Fibroblast of the aortic adventitia (primary cell): ENCODE results near the gene TNFRSF19. TPM values are rescaled to one million over a fixed set of nuclear protein-coding genes. Genes with fewer than 3 reads are reported as not detected.

Source experiments
- DNase-seq: peaks from one replicate; pipeline ENCODE4 v3.0.0-alpha.2; 2010; ENCODE audit warnings: low read depth
- H3K4me3 ChIP-seq: 2 replicates; pipeline ENCODE4 v1.5.1; 2011; ENCODE audit warnings: low read depth, mild to moderate bottlenecking, control low read depth, low read length, moderate library complexity
- total RNA-seq: library from RNA; depleted of rRNA; stranded (reverse); fragments of >200 nt; gene quantifications from 2 replicates; pipeline ENCODE4 v1.2.3, GENCODE V29; 2012; ENCODE audit warnings: low replicate concordance
- TF ChIP-seq, protein P1 (sequence below): IDR thresholded peaks from 2 replicates; pipeline ENCODE4 v1.5.1; 2011; ENCODE audit warnings: mild to moderate bottlenecking, low read length, control low read depth, inconsistent platforms; ENCODE audit not compliant: insufficient read depth

The TNFRSF19 gene
- total RNA-seq, 1 donor: 7.3 TPM

DNA sequence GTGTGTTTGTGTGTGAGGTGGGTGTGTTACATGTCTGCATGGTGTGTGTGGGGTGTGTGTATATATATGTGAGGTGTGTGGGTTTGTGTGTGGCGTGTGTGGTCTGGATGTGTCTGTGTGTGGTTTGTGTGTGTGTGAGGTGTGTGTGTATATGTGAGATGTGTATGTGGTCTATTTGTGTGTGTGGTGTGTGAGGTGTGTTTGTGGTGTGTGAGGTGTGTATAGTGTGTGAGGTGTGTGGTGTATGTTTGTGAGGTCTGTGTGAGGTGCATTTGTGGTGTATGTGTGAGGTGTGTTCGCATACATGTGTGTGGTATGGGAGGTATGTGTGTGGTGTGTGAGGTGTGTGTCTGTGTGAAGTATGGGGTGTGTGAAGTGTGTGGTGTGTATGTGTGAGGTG is 12.5 kb upstream of the TNFRSF19 start:
- DNase-seq: no peak
- TF ChIP-seq, protein P1, sequence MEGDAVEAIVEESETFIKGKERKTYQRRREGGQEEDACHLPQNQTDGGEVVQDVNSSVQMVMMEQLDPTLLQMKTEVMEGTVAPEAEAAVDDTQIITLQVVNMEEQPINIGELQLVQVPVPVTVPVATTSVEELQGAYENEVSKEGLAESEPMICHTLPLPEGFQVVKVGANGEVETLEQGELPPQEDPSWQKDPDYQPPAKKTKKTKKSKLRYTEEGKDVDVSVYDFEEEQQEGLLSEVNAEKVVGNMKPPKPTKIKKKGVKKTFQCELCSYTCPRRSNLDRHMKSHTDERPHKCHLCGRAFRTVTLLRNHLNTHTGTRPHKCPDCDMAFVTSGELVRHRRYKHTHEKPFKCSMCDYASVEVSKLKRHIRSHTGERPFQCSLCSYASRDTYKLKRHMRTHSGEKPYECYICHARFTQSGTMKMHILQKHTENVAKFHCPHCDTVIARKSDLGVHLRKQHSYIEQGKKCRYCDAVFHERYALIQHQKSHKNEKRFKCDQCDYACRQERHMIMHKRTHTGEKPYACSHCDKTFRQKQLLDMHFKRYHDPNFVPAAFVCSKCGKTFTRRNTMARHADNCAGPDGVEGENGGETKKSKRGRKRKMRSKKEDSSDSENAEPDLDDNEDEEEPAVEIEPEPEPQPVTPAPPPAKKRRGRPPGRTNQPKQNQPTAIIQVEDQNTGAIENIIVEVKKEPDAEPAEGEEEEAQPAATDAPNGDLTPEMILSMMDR: no peak
- no peak overlapping the region for H3K4me3 ChIP-seq

DNA sequence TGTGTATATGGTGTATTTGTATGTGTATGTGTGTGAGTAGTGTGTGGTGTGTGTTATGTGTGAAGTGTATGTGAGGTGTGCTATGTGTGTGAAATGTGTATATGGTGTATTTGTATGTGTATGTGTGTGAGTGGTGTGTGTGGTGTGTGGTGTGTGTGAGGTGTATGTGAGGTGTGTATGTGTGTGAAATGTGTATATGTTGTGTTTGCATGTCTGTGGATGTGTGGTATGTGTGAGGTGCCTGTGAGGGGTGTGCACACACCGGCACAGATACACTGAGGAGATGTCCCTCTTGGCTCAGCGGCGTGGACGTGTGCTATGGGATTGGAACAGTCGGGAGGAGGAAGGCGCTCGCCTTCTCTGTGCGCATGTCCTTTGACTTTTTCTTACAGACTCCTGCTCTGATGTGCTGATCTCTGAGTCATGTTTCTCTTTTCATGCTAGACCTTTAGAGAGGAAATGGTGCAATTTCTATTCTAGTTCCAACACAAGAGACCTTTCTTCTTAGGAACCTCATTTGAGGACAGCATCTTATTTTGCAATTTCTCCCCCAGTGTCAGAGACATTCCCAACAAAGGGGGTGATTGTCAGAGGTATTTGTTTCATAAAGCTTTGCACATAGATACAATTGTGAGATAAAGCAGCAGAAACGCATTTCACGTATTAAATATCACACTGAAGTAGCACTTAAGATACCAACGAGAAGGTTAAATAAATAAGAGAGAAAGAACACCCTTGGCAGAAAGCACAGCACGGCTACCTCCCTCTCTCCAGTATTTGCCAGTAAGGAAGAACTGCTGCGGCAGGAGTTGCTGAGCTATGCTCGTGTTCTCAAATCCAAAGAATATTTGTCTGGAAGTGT is 11.3 kb upstream of the TNFRSF19 start:
- TF ChIP-seq, protein P1: no peak
- peak; percentile 93 for DNase-seq
- H3K4me3 ChIP-seq: peak overlapping the region; percentile 2

DNA sequence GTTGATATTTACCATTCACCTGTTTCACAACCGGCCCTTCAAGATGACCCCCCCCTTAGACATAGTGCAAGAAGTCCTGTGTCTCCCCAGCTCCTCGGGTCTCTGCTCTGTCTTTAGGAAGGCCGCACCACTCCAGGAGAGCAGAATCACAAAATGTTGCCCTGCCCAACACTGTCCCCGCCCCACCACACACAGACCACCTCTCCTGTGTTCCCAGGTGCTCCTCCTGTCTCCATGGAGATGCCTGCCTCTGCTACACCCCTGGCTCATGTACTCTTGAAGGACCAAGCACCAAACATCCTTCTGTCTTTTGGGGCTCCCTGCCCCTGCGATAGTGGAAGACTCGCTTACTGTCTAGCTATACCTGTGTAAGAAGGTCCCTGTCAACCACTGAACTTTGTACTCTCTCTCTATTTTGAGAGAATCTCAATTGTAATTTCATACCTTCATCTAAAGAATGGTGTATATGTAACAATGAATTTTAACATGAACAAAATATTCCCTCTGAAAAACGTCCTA is 9.6 kb upstream of the TNFRSF19 start:
- no peak for DNase-seq
- no peak overlapping the region for H3K4me3 ChIP-seq
- TF ChIP-seq, protein P1: no peak

DNA sequence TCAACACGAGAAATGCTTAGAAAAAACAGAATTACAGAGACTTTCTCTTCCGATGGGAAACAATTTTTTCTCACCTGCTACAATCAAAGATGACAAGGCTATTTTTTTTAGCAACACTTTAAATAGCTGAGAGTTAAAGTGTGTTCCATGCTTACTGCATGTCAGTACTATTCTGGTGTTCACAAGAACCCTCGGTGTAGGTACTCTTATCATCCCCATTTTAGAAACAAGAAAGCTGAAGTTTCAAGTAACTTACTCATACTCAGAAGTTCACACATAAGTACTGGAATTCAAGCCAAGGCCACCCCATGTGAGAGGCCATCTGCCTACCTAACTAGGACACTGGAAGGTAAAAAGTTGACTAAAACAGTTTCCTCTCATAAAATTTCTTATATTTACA is 9.0 kb upstream of the TNFRSF19 start:
- DNase-seq: no peak
- TF ChIP-seq, protein P1: no peak
- no peak overlapping the region for H3K4me3 ChIP-seq

DNA sequence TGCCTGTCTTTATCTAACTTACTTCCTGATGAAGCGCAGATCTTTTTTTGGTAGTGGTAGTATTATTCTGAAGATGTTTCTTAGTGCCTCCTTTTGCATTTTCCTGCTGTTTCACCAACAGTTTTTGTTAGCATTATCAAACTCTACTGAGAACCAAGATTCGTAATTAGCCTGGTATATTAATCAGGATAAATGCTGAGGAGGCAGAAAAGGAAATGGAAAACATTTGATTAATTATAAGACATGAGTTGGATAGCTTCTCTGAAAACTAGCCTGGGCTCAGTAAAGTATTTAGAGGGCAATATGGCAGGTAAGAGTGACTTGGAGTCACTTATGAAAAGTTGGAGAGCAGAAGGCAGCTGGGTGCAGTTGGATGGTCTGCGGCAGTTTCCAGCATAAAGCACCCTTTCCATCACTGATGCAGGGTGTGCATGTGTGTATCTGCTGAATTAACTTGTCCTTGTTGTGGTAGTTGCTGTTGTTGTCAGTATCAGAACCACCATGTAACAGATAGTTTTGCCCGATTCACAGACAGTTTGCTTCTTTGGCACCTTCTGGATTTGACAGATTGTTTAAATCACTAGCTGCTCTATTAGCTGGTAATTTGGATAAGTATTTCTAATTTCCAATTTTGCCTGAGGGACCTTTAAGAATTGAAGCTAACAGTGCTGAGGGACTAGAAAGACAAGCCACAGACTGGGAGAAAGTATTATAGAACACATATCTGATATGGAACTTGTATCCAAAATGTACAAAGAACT is 6.9 kb upstream of the TNFRSF19 start:
- TF ChIP-seq, protein P1: no peak
- no peak overlapping the region for H3K4me3 ChIP-seq
- no peak for DNase-seq

DNA sequence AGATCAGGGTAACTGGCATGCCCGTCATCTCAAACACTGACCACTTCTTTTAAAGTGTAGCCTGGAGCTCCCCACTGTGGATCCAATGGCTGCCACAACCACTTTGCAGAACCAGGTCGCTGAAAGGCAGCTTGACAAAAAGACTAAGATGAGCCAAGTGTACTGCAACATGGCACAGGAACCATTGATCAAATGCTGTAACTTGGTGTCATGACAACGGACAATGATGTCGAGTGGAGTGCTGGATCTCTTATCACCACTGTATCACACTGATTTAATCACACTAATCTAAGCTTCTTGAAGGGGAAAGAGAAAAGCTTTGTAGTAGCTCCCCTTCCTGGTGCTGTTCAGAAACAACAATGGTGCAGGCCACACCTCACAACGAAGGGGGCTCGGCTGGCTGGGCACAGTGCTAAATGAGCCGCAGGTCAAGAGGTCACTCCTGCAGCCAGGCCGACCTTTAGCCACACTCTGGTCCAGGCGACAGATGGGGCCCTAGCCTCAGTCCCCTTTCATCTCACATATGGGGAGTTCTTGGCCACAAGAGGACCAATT is 2.2 kb upstream of the TNFRSF19 start:
- no peak overlapping the region for H3K4me3 ChIP-seq
- TF ChIP-seq, protein P1: no peak
- DNase-seq: no peak
